NCI-H1436 treated with DMSO at 0.1 percent for 48 hours (cell line): ENCODE data around the gene GRM4.
"Not testable (repeated sequence)": the region's sequence is repeated elsewhere in the genome, so short reads cannot be mapped to it uniquely, and the experiment has no call there.

Source experiments
- DNase-seq: peaks from one replicate; lab custom pipeline; 2025; lab: John Stamatoyannopoulos, UW

The GRM4 gene

DNA sequence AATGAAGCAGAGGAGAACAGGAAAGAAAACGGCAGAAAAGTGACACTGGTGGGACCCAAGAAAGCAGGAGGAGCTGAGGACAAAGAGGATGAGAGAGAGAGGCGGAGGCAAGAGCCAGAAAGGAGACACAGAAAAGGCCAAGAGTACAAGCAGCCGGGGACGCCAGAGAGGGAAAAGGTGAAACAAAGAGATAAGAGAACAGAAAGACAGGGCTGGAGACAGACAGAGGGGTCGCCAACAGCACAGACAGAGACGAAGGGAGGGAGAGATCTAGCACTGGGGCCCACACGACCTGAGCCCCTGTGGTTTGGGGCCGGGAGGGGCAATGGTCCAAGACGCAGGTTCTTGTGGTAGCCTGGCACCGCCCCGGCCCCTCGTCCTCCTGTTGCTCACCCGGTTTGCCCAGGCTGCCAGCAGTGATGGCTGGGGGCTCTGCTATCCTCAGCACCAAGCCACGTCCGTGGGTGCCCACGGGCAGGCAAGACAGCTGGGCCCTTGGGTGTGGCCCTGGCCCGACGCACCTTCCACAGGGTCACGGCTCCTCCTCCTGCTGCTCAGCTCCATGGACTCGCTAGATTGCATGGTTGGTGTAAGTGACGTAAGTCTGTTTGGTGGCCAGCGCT lies 123.5 kb downstream of the GRM4 start:
- no peak for DNase-seq

- no peak for DNase-seq
Measured at GRCh38 chr6:34021554-34022190, 124.2 kb downstream of the GRM4 start.

GRCh38 chr6:34020807-34021553 lies 124.9 kb downstream of the GRM4 start:
- DNase-seq, result peak; percentile 46

- DNase-seq, result no peak
Measured at GRCh38 chr6:34020278-34020677, 125.6 kb downstream of the GRM4 start.

GRCh38 chr6:34018961-34019606 lies 126.8 kb downstream of the GRM4 start:
- DNase-seq, result no peak

DNA sequence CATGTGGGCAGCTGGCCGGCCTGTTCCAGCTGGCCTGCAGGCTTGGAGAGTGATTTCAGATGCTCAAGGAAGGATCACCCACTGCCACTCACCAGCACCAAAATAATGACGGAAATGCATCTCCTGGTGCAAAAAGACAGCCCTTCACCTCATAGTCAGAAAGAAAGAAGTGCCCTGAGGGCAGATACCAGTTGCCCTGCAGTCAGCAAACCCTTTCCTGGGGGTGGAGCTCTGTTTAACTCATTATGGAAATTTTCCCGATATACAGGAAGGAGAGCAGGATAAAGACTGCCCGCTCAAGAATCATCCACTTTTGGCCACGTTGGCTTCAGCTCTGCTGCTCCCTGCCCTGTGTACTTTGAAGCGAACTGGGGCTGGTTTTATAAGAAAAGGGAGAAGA lies 127.9 kb downstream of the GRM4 start:
- DNase-seq, result no peak

DNA sequence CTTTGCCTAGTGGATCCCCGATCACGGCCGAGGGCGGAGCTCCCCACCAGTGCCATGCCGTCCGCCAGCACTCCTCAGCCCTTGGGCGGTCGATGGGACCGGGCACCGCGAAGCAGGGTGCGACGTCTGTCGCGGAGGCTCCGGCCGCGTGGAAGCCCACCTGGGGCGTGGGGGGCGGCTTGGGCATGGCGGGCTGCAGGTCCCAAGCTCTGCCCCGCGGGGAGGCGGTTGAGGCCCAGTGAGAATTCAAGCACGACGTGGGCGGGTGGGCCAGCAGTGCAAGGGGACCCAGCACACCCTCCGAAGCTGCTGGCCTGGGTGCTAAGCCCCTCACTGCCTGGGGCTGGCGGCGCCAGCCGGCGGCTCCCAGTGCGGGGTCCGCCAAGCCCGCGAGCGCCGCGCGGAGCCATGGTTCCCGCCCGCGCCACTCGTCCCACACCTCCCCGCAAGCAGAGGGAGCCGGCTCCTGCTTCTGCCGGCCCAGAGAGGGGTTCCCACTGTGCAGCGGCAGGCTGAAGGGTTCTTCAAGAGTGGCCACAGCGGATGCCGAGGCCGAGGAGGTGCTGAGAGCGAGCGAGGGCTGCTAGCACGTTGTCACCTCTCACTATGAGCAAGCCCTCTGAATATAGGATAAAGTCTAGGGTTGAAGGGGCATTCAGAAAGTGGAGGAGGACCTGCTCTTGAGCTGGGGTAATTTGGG lies 128.6 kb downstream of the GRM4 start:
- no peak for DNase-seq

DNA sequence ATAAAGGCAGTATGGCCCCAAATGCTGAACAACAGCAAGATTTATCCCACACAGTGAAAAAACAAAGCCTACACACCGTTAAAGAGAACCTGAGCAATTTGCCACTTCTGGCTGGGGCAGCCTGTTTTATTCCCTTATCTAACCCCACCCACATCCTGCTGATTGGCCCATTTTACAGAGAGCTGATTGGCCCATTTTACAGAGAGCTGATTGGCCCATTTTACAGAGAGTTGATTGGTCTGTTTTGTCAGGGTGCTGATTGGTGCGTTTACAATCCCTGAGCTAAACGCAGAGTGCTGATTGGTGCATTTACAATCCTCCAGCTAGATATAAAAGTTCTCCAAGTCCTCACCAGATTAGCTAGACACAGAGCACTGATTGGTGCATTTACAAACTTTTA lies 129.3 kb downstream of the GRM4 start:
- DNase-seq, result not testable (repeated sequence)

DNA sequence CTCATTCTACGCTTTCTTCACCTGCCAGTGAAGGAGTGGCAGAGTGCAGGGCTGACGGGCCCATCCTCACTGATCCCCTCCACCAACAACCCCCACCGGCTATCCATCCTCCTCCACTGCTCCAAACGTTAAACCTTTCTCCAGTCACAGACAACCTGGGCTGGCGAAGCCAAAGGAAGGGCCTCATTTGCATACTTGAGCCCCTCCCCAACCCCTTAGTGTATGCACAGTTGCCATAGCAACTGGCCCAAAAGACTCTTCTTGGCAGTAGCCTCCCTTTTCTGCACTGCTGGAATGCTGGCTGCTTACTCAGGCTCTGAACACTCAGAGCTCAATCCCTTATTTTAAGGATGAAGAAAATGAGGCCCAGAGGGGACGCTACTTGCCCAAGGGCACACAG lies 130.3 kb downstream of the GRM4 start:
- no peak for DNase-seq

DNA sequence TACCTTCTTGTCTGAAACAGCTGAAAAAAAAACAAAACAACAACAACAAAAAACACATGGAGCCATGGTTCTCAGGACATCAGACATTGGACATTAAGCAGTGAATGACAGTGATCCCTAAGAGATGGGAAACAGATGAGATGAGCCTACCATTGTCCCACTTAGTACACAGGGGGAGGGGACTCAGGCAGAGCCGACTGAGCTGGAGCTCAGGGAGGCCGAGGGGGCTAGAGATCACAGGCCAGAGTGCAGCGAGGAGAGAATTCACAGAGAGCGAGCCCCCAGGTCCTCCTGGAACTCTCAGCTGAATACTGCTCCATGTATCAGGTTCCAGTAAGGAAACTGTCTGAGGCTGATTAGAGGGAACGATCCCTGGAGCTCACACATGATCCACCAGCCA lies 134.6 kb downstream of the GRM4 start:
- DNase-seq, result no peak

DNA sequence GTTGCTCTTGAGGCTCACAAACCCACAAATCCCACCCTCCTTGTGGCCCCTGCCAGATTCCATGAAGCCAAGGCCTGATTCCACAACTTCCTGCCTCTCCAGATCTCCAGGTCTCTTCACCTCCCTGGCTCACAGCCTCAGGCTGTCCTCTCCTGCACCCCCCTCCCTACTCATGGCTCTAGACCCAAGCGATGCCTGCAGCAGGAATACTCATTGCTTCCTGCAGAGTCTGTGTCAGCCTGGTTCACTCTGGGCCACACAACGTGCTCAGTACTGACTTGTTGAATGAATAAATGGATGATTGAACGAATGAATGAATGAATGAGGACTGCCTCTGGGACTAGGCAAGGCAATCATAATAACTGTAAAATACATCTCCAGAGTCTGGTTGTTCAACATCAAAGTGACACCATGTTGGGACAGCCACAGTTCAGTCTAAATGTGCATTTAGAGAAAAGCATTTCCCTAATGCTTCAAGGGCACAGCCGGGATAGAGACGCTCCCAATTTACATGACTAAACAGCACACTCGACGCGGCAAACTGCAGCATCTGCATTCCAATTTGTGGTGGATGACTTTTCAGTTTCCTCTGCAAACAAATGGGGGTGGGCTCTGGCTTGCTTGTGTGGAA lies 139.9 kb downstream of the GRM4 start:
- no peak for DNase-seq

DNA sequence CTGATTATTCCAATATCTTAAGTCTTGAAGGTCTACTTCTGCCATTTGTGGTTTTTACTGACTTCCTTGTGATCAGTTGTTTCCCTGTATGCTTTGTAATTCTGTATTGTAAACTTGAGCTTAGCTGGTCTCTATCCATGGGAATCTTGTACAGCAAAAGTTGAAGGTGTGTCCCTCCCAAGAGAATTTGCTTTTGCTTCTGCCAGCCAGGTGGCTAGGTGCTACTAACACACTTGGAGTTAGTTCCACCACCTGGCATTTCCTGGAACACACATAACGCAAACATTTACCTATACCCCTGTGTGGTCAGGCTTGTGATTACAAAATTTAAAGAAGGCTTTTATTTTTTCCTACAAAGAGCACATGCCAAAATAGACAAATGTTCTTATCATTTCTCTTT lies 141.2 kb downstream of the GRM4 start:
- DNase-seq, result no peak

DNA sequence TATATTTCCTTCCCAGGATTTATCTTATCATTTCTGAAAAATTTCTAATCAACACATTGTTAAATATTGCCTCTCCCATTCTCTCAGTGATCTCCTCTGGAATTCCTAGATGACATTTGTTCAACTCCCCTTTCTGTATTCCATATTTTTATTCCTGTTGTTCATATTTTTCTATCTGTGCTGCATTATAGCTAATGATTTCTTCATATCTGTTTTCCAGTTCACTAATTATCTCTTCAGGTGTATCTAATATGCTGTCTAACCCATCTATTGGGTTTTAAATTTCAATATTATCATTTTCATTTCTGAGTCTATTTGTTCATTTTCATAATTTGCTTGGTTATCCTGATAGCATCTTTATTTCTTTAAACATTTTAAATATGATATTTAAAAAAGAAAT lies 141.9 kb downstream of the GRM4 start:
- DNase-seq, result no peak

- no peak for DNase-seq
Measured at GRCh38 chr6:34001706-34002621, 143.9 kb downstream of the GRM4 start.

DNA sequence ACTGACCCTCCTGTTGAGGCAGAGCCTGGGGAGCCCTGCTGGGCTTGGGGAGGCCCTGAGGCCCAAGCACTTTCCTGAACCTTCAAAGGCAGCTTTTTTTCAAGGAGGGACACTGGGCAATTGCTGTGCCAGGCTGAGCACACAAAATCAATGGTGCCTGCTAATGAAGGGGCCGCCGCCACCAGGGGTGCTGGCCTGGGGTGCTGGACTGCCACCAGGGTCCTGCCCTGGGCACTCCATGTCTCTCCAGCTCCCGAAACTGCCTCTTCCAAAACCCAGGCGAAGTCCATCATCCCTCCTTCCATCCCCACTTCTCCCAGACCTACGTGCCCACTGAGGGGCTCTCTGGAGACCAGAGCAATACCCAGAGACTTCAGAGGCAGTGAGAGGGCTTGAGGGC lies 145.6 kb downstream of the GRM4 start:
- no peak for DNase-seq

- DNase-seq, result no peak
Measured at GRCh38 chr6:33999567-33999966, 146.3 kb downstream of the GRM4 start.

DNA sequence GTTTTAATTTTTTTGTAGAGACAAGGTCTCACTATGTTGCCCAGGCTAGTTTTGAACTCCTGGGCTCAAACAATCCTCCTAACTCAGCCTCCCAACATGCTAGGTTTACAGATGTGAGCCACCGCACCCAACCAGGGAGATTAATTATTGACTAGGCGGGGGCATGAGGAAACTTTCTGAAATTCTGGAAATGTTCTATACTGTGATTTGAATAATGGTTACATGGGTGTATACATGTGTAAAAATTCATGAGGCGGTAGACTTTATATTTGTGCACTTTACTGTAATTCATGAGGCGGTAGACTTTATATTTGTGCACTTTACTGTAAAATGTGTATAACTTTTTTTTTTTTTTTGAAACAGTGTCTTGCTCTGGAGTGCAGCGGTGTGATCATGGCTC lies 147.2 kb downstream of the GRM4 start:
- no peak for DNase-seq

- no peak for DNase-seq
Measured at GRCh38 chr6:33997265-33997664, 148.6 kb downstream of the GRM4 start.

DNA sequence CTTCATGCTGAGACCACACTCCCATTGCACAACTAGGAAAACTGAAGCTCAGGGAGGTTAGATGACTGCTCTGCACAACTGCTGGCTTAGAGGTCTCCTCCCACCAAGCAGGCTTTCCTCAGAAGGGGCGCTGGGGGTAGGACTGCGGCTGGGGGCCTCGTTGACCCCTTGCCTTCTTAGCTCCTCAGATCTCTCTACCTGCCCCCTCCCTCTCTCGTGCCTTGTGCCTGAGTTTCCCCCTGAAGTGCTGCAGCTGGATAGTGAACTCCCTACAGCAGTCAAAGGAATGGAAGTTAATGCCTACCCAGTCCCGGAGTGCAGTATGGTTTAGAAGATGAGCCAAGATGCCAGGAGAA lies 149.8 kb downstream of the GRM4 start:
- no peak for DNase-seq

DNA sequence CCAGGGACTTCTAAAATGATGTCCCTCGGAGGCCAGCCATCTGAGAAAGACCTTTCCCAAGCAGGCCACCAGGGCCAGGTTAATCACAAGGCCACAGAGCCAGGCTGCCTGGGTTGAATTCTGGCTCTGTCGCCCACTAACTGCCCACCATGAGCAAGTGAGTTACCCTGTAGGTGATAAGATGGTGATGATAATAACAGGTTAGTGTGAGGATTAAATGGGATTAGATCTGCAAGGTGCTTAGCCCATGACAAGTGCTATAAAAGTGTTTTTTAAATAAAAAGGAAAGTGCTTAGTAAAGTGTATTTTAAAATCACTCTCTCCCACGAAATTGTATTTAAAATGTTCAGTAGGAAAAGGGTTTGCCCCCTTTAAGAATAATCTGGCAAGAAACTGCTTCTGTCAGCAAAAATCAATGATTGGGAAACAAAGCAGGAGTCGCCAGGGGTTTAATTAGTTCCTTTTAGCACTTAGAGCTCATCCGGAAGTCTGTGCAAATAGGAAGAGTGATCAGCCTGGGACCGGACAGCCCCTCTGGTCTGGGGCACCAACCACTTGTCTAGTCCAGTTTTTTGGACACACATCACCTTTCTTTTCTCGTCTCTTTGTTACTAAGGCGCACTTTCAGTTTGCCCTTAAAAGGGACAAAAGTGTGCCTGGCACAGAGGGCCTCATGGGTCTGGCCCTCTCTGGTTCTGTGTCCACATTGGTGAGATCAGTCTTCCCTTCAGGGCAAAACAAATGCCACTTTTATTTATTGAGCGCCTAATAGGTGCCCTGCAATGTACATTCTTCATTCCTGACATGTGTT lies 150.4 kb downstream of the GRM4 start:
- DNase-seq, result no peak
